ENCODE data around the gene BCL2L13. TPM values are rescaled to one million over a fixed set of nuclear protein-coding genes. Genes with fewer than 3 reads are reported as not detected.

Gene BCL2L13
- total RNA-seq, 1 experiment from 2014 or later: 26.0 TPM

GRCh38 chr22:17742527-17742902 is 104.0 kb downstream of the BCL2L13 start:
- no peak overlapping the region for H3K4me2 ChIP-seq (ENCODE audit: insufficient read depth, insufficient read length, low read length)
- no peak overlapping the region for H3K4me3 Mint-ChIP-seq

More at GRCh38 chr22:17742527-17742902, 104.0 kb downstream of the BCL2L13 start:
- no peak overlapping the region for H2AFZ ChIP-seq (ENCODE audit: low read length)
- no CpG with 5 or more reads among the region's 9 CpGs for WGBS (ENCODE audit: extremely low coverage, insufficient read length, low lambda C conversion rate)
- H2BK120ac ChIP-seq (ENCODE audit: low read depth, low read length, poor library complexity, severe bottlenecking): no peak overlapping the region
- peaks cover 0 to 2% (median 0%) of the 10 kb centered on the region in 3 experiments; a peak in 4 of 7 replicates for H3K36me3 Mint-ChIP-seq (ENCODE audit: insufficient read depth in 1 of 3, low read depth in 3 of 3)
- no peak overlapping the region for H3K56ac ChIP-seq (ENCODE audit: insufficient read length, low read depth, low read length)
- H4K20me1 ChIP-seq (ENCODE audit: control insufficient read depth, insufficient read depth, insufficient read length): peaks cover 2% of the 10 kb centered on the region
- DNase-seq: peak; percentile 92
- no peak overlapping the region for H3K4ac ChIP-seq (ENCODE audit: low read depth, low read length)
- no peak overlapping the region for H3T11ph ChIP-seq (ENCODE audit: low read length)
- no peak overlapping the region for H3K27ac ChIP-seq (ENCODE audit: insufficient read length, low read depth, low read length)
- H2BK5ac ChIP-seq (ENCODE audit: insufficient read length, low read length): no peak overlapping the region
- no peaks in the 10 kb centered on the region; the same call in 1 of the 2 replicates for H3K27me3 Mint-ChIP-seq (ENCODE audit: low read depth)
- peaks cover 0 to 2% of the 10 kb centered on the region in 2 experiments; a peak in 1 of 5 replicates for H3K9me3 Mint-ChIP-seq
- H3K23ac ChIP-seq (ENCODE audit: insufficient read length, low read depth, low read length): no peak overlapping the region
- H4K8ac ChIP-seq (replicated peaks; ENCODE audit: insufficient read length, low read depth, low read length): no peak overlapping the region
- H2AK5ac ChIP-seq (ENCODE audit: insufficient read length, low read length): no peak overlapping the region
- no peak overlapping the region for H3K14ac ChIP-seq (ENCODE audit: insufficient read depth, low read length)
- H4K91ac ChIP-seq (ENCODE audit: insufficient read length, low read depth, low read length): no peak overlapping the region
- no peaks in the 10 kb centered on the region for H3K23me2 ChIP-seq (ENCODE audit: insufficient read length, low read depth, low read length, poor library complexity, severe bottlenecking)
- H3K4me1 ChIP-seq (ENCODE audit: insufficient read depth, low read length): no peaks in the 10 kb centered on the region
- H3K4me1 Mint-ChIP-seq: peaks cover 13 to 22% of the 10 kb centered on the region in 2 experiments
- no peak overlapping the region for H4K5ac ChIP-seq (ENCODE audit: insufficient read length, low read depth, low read length)
- H3K18ac ChIP-seq (ENCODE audit: insufficient read length, low read depth, low read length): no peak overlapping the region
- no peak overlapping the region for H3K27ac Mint-ChIP-seq
- H2BK15ac ChIP-seq (ENCODE audit: low read depth, low read length): no peak overlapping the region; the same call in 1 of the 2 replicates
- no peaks in the 10 kb centered on the region for H3K79me1 ChIP-seq (ENCODE audit: insufficient read depth, low read depth, low read length, poor library complexity, severe bottlenecking)
- no peak overlapping the region for H2BK20ac ChIP-seq (ENCODE audit: low read depth, low read length, poor library complexity, severe bottlenecking)
- H2BK12ac ChIP-seq (ENCODE audit: insufficient read length, low read depth, low read length): no peak overlapping the region
- peak; percentile 86 for TF ChIP-seq CTCF (conservative IDR thresholded peaks at IDR 0.05)
- no peaks in the 10 kb centered on the region for H3K79me2 ChIP-seq (ENCODE audit: insufficient read depth, low read length)
- H3K9me3 ChIP-seq (ENCODE audit: control insufficient read depth, low read depth, low read length): no peaks in the 10 kb centered on the region
- H3K9ac ChIP-seq (ENCODE audit: extremely low read depth, insufficient read length, low read length): no peak overlapping the region
- H3K27me3 ChIP-seq (ENCODE audit: insufficient read depth, low read length): no peaks in the 10 kb centered on the region
